HUDEP-2 (cell line): ENCODE results near the gene TNFSF13.

ENCODE experiments used
- DNase-seq, 76 experiments: peaks; one replicate each; lab custom pipeline; 2025; ENCODE audit not compliant: unreplicated experiment in 76 of 76; lab: John Stamatoyannopoulos, UW

TNFSF13 gene

GRCh38 chr17:7551396-7551795, 7.2 kb upstream of the TNFSF13 start:
- DNase-seq, result no peak

DNA sequence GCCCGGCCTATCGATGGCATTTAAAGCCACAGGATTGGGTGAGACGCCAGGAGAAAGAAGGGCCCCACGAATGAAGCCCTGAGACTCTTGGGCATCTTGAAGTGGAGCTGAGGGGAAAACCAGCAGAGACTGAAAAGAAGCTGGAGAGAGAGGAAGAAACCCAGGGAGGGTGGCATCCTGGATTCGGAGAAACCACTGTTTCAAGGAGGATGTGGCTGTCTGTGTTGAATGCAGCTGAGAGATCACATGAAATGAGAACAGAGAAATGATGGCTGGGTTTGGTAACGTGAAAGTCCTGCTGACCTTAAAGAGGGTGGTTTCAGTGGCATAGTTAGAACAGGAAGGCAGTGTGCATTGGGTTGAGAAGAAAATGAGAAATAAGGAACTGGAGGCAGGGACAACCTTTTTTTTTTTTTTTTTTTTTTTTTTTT, 5.9 kb upstream of the TNFSF13 start:
- no peak for DNase-seq

DNA sequence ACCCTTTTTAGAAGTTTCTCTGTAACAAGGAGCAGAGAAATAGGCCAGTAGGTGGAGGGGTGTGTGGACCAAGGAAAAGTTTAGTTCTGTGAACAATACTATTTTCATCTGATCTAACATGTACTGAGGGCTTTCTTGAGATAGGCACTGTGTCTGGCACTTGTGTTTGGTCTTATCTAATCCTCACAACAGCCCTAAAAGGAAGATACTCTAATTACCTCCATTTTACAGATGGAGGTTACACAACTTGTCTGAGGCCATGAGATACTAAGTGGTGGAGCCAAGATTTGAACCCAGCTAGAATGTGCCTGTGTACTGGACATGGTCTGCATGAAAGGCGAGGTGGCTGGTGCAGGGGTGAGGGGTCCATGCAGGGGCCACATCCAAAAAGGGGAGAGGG, 5.2 kb upstream of the TNFSF13 start:
- peak in 38 of 76 experiments; percentile 14 to 81 (median 38) for DNase-seq

GRCh38 chr17:7555320-7555948, 3.1 kb upstream of the TNFSF13 start:
- no peak for DNase-seq

DNA sequence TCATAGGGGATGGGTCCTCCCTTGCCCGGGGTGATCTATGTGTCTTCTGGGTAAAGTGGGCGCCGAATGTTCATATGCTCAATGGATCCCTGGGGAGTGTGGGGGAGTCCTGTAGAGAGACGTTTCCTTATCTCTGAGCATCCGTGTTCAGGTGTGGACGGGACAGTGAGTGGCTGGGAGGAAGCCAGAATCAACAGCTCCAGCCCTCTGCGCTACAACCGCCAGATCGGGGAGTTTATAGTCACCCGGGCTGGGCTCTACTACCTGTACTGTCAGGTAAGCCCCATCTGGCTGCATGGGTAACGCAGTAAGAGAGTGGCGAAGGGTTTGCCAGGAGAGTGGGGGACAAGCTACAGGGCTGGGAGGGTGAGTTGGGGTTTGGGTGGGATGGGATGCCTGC, 1.9 kb upstream of the TNFSF13 start:
- DNase-seq, result no peak

DNA sequence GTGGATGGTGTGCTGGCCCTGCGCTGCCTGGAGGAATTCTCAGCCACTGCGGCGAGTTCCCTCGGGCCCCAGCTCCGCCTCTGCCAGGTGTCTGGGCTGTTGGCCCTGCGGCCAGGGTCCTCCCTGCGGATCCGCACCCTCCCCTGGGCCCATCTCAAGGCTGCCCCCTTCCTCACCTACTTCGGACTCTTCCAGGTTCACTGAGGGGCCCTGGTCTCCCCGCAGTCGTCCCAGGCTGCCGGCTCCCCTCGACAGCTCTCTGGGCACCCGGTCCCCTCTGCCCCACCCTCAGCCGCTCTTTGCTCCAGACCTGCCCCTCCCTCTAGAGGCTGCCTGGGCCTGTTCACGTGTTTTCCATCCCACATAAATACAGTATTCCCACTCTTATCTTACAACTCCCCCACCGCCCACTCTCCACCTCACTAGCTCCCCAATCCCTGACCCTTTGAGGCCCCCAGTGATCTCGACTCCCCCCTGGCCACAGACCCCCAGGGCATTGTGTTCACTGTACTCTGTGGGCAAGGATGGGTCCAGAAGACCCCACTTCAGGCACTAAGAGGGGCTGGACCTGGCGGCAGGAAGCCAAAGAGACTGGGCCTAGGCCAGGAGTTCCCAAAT, 1.3 kb upstream of the TNFSF13 start:
- no peak for DNase-seq

DNA sequence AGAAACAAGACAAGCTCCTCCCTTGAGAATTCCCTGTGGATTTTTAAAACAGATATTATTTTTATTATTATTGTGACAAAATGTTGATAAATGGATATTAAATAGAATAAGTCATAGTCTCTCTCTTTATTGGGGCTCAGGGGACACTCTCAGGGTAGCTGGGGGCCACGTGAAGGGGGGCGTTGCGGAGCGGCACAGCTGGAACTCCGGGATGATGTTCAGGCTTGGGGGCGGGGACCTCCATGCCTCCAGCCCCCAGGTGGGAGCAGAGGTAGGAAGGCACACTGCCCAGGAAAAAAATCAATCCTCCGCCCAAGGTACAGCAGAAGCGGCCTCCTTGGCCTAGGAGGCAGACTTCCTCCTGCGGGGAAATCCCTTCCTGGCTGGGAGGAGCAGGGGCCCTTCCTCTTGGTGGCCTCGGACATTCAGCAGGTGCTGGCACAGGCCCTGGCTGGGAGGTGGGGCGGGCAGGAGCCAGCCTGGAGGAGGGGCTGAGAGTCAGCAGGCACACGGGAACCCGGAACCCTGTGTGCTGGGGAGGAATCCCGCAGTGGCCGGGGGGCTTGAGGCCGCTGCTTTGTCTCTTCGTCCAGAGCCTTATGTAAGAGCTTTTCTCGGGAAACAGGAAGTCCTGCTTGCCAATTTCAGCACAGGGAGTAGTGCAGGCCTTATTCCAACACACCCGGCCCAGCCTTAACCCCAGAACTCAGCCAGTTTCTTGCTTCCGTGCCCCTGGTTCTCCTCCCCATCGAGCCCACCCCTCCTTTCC, 591 bp upstream of the TNFSF13 start:
- peak in 64 of 76 experiments; percentile 19 to 80 (median 57) for DNase-seq

- no peak for DNase-seq
Measured at GRCh38 chr17:7559320-7560171, 996 bp downstream of the TNFSF13 start.

DNA sequence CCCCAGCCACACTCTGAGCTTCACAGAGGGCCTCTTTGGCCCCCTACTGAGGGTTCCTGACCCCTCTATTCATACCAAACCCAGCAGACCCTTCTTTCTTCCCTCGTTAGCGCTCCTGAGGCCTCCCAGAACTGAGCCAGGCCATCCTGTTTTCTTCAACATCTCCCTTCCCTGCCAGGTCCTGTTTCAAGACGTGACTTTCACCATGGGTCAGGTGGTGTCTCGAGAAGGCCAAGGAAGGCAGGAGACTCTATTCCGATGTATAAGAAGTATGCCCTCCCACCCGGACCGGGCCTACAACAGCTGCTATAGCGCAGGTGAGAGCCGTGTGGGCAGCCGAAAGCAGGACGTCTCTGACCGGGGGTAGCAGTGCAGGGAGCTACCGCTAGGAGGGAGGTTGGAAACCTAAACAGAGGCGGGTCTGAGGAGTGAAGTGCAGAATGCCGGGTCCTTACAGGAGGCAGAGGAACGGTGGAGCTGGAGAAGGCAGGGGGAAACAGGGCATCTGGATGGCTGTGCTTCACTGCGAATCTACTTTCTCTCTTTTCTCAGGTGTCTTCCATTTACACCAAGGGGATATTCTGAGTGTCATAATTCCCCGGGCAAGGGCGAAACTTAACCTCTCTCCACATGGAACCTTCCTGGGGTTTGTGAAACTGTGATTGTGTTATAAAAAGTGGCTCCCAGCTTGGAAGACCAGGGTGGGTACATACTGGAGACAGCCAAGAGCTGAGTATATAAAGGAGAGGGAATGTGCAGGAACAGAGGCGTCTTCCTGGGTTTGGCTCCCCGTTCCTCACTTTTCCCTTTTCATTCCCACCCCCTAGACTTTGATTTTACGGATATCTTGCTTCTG, 1.9 kb downstream of the TNFSF13 start:
- DNase-seq, result peak in 9 of 76 experiments; percentile 4 to 47 (median 17)

DNA sequence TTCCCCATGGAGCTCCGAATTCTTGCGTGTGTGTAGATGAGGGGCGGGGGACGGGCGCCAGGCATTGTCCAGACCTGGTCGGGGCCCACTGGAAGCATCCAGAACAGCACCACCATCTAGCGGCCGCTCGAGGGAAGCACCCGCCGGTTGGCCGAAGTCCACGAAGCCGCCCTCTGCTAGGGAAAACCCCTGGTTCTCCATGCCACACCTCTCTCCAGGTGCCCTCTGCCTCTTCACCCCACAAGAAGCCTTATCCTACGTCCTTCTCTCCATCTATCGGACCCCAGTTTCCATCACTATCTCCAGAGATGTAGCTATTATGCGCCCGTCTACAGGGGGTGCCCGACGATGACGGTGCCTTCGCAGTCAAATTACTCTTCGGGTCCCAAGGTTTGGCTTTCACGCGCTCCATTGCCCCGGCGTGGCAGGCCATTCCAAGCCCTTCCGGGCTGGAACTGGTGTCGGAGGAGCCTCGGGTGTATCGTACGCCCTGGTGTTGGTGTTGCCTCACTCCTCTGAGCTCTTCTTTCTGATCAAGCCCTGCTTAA, 2.6 kb downstream of the TNFSF13 start:
- peak in 65 of 76 experiments; percentile 13 to 88 (median 76) for DNase-seq

- peak in 65 of 76 experiments; percentile 23 to 91 (median 78) for DNase-seq
Measured at GRCh38 chr17:7561589-7562207, 3.1 kb downstream of the TNFSF13 start, which contains the start of gene SENP3. Gene SENP3, plus strand, starts transcription at chr17:7561919. Its CDS starts 1,158 bp downstream, at chr17:7563077.

GRCh38 chr17:7562208-7562605, 3.7 kb downstream of the TNFSF13 start:
- DNase-seq, result peak in 1 of 76 experiments; percentile 18

DNA sequence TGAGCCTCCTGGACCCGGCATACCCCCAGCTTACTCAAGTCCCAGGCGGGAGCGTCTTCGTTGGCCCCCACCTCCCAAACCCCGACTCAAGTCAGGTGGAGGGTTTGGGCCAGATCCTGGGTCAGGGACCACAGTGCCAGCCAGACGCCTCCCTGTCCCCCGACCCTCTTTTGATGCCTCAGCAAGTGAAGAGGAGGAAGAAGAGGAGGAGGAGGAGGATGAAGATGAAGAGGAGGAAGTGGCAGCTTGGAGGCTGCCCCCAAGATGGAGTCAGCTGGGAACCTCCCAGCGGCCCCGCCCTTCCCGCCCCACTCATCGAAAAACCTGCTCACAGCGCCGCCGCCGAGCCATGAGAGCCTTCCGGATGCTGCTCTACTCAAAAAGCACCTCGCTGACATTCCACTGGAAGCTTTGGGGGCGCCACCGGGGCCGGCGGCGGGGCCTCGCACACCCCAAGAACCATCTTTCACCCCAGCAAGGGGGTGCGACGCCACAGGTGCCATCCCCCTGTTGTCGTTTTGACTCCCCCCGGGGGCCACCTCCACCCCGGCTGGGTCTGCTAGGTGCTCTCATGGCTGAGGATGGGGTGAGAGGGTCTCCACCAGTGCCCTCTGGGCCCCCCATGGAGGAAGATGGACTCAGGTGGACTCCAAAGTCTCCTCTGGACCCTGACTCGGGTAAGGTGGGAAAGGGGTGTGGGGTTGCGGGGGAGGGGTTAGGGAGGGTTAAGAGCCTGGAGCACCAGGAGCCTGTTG, 4.7 kb downstream of the TNFSF13 start:
- DNase-seq, result no peak

- DNase-seq, result no peak
Measured at GRCh38 chr17:7569571-7569970, 11.0 kb downstream of the TNFSF13 start.

DNA sequence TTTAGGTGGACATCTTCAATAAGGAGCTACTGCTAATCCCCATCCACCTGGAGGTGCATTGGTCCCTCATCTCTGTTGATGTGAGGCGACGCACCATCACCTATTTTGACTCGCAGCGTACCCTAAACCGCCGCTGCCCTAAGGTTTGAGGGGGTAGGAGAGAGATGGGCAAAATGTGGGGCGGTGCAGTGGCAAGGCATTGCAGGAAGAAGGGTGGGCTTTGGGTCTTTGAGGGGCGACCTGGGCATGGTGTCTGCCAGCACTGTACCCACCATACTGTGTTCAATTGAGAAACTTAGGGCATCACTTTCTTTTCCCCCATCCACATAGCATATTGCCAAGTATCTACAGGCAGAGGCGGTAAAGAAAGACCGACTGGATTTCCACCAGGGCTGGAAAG, 11.8 kb downstream of the TNFSF13 start:
- no peak for DNase-seq

DNA sequence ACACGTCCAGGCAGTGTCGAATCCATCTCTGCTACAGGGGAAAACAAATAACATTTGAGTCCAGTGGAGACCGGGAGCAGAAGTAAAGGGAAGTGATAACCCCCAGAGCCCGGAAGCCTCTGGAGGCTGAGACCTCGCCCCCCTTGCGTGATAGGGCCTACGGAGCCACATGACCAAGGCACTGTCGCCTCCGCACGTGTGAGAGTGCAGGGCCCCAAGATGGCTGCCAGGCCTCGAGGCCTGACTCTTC, 13.7 kb downstream of the TNFSF13 start:
- DNase-seq, result no peak

- peak; percentile 78 to 100 (median 99) for DNase-seq
Measured at GRCh38 chr17:7572588-7573323, 14.2 kb downstream of the TNFSF13 start.
